Fibroblast of skin of right quadriceps (primary cell): Measurements from ENCODE around the gene SYNDIG1.

ENCODE experiments used
- DNase-seq: peaks from one replicate; pipeline ENCODE4 v3.0.0-alpha.2; 2013

SYNDIG1 gene

DNA sequence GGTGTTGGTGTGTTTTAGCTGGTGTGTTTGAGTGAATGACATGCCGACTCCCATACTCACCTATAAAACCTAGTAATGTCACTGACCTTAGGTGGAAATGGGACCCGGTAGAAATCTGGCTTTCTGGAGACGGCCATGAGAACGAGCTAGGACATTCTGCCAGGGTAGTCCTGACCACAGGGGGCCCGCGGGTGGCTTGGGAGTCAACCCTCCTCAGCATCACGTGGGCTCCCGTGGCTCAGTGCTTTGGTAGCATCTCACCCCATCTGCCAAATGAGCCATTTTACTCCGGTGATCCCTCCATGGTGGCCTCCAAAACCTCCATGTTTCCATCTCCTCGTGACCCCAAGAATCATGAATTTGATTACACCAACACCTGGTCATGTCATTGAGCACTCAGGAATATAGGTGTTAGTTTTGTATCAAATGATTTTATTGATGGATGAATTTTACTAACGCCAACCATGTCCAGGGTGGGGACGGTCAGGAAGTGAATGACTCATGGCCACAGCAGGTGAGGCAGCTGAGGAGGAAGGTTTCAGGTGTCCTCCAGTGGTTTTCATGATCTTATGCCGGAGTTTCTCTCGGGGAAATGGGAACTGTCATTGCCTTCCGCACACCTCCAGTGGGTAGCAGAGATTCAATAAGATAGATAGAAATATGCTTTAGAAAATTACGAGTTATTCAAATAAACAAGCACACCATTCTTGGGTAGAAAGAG lies 195.0 kb downstream of the SYNDIG1 start:
- no peak for DNase-seq

DNA sequence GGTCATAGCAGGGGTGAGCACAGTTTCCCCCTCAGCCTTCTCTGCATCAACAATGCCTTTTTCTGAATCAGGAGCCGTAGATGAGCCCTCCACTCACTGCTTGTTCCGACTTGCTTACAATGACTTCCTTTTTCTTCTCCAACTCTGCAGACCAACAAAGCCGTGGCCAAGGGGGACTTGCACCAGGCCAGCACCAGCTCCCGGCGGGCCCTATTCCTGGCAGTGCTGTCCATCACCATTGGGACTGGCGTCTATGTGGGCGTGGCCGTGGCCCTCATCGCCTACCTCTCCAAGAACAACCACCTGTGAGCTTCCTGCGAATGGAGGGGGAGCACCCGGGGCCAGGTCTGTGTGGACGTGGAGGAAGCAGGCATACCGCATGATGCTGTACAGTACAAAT lies 195.8 kb downstream of the SYNDIG1 start:
- DNase-seq: no peak

DNA sequence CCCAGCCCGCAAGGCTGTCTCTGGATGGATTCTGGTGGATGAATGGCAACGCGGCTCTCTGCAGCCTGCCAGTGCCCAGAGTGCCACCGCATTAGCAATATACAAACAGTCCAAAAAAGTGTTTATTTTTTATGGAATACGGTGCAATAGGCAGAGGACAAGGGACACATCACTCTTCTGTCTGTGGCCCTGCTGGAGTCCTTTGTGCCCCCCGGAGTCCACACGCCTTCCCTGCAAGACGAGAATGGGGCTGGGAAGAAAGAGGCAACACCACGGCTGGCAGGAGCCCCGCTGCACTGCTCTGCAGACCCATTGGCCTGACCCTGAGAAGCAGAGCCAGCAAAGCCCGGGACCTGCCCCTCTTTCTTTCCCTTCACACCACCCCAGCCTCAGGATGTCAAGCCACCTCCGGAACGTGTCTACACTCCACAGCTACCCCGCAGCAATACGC lies 196.3 kb downstream of the SYNDIG1 start:
- no peak for DNase-seq

DNA sequence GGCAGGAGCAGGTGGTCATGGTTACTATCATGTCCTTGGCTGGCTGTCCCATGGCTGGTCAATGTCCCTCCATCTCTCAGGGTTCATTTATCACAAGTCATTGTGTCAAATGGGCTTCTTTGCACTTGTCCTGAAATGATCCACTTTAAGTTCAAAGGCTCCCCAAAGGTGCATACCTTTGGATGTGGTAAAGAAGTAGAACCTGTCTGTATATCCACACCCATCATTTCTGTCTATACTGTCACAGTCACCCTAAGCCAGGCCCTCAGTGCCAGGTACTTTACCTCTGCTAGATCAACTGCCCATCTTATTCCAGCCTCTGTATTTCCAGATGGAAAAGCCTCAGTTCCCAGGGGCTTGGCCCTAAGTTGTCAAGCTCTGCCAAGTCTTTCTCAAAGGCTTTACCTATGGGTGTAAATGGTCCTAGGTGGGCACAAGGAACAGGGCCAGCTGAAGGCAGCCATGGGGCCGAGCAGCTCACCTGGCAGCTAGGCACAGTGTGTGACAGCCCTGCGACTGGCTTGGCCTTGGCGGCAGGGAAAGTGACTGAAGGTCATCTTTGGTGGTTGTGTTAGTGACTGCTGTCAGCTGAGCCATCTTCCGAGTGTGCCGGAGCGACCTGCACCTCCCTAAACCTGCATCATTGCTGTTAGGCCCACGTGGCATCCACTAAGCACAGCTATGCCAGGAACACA lies 198.4 kb downstream of the SYNDIG1 start:
- no peak for DNase-seq

DNA sequence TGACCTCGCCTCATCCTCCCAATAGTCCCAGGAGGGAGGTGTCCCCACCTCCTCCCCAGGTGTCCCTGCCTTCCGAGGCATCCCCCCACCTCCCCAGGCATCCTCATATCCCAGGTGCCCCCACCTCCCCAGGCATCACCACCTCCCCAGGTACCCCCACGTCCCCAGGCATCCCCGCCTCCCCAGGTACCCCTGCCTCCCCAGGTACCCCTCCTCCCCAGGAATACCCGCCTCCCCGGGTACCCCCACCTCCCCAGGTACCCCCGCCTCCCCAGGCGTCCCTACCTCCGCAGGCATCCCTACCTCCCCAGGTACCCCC lies 198.9 kb downstream of the SYNDIG1 start:
- no peak for DNase-seq

DNA sequence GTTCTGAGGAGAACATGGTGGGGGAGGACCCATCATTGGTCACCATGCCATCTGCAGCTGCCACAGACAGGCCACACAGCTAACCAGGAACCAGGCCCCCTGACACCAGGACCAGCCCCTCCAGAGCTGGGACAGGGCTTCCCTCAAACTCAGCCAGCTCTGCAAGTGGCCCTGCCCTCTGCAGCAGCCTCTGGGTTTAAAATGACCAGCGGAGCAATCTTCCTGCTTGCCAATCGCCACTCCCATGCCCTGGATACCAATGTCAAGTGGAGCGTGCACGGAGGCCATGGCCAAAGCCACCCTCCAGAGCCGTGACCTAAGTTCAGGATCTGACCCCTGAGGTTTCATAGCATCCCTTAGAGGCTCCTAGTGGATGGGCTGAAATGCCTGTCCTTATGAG lies 199.4 kb downstream of the SYNDIG1 start:
- DNase-seq: no peak

DNA sequence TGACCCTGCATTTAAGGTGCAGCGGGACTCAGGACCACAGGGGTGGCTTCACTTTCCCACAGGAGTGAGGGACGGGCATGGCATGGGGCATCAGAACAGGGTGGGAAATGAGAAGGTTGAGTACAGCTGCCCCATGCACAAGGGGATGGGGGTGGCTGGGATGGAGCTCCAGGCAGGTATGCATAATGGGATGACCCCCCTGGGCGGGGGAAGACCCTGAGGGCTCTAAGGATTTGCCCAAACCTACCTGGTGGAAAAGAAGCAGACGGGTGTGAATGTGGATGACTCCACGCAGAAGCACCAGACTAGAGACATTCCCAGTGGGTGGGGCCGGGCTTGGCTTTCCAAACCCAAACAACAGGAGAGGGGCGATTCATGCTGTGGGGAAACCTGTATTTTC lies 200.3 kb downstream of the SYNDIG1 start:
- no peak for DNase-seq

DNA sequence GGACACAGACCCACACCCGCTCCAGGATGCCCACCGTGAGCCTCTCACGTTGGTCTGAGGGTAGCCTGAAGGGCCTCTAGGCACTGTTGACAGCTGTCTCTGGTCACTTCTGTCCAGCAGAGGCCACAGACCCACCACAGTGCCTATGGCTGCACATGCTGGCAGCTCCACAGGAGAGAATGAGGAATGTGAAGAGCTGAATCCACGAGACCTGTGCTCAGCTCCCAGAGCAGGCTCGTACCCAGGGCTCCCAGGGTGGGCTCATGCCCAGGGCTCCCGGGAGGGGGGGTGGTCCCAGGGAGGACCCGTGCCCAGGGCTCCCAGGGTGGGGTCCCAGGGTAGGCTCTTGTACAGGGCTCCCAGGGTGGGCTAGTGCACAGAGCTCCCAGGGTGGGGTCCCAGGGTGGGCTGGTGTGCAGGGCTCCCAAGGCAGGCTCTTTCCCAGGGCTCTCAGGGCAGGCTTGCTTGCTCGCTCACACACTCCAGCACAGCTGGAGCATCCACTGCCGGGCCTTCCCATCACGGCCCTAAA lies 201.0 kb downstream of the SYNDIG1 start:
- no peak for DNase-seq

DNA sequence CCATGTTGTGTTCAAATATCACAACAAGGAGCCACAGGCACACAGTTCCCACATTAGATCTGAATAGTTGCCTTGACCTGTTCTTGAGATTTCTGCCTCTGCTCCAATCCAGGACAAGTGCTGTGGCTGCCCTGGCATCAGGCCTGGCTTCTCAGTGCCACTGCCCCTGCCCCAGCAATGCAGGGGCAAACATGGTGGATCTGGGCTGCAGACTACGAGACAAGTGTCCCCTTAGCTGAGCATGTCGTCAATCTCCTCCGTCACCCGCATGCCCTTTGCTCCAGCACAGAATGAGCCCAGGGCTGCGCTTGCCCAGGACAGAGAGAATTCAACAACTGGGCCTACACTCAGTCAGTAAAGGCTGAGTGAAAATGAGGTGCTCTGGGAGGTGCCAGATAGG lies 201.6 kb downstream of the SYNDIG1 start:
- no peak for DNase-seq

DNA sequence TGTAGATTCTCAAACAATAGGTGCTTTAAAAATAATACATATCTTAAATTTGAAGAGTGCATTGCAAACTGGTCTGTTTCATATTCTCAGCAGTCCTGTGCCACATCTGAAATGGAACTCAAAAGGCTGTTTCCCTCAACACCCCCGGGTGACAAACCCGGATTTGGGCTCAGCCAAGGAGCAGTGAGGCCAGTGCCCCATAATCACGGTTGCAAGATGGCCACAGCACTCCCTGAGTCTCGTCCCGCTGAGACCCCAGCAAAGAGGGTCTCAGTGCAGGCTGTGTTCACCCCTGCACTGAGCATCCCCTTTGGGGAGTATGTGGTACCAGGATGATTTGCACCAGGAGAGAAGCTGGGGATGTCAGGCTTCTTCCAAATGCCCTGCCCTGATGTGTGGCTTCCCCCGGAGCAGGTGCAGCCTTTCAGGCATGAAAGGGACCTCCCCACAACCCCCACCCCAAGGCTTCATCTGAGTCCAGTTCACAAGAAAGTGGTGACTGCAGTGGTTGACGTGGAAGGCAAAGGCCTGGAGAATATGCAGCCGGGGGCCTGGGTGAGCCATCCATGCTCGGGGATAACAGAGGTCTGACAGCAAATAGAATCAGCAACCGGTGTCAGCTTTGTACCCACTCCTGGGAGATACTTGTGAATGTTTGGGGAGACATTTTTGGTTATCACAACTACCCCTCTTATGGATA lies 202.9 kb downstream of the SYNDIG1 start:
- no peak for DNase-seq

DNA sequence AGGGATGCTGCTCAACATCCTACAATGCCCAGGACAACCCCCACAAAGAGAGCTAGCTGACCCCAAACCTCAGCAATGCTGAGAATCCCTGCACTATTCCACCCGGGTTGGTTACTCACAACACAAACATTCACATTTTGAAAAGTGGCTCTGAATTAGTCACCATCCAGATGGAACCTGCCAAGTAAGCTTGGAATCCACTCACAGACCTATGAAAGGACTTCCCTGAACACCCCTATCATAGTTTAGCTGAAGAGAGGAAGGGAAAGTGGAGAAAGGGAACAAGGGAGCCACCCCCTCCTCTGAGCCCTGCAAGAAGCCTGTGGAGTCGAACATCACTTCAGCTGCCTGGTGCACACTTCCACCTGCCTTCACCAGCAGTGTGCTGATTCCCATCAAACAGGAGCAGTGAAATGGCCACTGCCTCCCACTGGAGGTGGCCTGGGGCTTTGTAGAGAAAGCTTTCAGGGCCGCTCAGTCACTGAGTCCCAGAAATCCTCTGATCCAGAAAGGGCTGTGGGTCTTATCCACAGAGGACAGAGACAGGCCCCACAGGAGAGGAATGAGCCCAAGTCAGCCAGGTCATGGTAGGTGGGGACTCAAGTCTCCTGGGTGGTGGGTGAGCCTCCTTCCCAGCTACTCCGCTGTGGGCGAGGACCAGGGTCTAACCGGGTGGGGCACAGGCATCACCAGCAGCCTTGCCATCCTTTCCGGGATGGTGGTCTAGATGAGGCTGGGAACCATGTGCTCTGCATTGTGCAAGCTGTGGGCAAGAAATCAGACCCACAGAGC lies 203.7 kb downstream of the SYNDIG1 start:
- DNase-seq: peak; percentile 96

DNA sequence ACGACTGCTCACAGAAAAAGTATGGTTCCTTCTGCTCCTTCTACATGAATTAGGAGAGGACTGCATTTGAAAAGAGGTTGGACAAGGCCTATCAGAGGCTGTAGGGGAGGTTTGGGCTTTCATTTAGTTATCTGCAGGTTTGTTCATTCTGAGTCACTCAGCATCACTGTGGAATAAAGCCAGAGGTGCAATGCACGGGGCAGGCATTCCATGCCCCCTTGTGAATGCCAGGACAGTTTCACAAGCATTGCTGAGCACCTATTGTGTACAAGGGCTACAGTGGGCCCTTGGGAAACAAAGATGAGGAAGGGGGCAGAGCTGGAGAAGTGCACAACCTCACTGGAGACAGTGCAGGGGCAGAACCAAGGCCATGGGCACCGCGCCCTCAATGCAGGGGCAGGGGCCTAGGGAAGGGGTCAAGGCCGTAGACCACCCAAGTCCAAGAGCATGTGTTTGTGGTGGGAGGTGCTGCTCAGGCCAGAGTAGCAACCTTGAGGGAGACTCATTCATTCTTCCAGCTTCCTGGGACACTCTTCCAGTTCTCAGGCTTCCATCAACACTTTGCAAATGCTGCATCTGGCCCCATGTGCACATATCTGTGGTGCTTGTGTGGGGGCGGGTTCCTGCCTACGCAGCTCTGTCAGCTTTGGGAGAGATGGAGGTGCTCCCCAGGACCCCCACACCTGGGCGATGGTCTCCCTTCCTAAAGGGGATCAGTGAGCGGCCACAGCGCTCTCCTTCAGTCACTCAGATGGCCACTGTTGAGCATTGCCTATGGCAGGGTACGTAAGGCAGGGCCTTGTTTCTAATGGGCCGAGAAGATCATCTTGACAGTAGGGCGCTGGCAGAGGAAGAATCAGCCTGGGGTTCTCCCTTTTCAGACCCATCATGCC lies 204.5 kb downstream of the SYNDIG1 start:
- DNase-seq: peak; percentile 59

DNA sequence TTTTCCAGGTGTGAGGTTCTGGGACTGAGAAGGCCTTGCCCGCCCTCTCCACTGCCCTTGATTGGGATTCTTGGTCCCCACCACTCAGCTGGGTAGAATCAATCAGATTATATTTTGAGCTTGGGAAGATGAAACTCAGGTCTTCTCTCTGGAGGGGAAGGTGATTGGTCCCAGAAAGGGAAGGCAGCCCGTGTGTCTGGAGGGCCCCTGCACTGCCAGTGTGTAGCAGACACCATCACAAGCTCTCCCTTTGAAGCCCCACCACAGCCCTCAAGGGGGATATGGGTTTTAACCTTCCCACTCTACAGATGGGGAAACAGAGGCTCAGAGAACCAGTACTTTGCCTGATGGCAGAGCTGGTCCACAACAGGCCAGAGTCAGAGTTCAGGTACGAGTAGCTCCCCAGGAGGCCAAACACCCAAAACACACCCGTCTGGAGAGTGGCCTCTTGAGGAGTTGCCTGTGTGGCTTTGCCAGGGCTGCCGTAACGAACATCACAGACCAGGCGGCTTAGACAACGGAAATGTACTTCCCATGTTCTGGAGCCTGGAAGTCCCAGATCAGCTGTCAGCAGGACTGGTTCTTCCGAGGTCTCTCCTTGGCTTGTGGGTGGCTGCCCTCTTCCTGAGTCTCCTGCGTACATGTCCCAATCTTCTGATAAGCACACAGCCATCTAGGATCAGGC lies 205.6 kb downstream of the SYNDIG1 start:
- no peak for DNase-seq

DNA sequence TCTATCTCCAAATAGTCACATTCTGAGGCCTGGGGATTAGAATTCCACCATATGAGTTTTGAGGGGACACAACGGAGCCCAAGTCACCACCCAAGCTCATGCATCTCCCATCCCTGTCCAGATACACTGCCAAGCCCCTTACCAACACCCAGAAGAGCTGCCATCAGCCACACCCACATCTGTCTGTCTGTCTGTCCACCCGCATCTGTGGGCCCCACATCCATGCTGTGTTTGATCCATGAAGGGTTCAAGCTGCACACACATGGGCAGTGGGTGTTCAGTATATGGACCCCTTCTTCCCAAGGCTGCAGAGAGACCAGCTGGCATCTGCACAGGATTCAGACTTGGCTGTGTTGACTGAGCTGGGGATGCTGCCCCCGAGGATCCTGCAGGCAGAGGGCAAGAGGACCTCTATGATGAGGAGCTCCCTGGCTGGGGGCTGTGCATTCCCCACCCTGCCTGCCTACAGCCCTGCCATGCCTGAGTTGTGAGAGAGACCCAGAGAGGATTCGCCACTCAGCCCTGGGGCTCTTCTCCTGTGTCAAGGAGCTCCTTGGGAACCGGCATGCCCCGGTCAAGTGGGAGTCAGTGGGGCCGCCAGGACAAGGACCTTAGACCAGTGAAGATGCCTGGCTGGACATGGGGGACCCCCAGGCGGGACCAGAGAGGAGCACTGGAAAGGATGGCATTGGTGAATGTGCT lies 206.4 kb downstream of the SYNDIG1 start:
- no peak for DNase-seq

DNA sequence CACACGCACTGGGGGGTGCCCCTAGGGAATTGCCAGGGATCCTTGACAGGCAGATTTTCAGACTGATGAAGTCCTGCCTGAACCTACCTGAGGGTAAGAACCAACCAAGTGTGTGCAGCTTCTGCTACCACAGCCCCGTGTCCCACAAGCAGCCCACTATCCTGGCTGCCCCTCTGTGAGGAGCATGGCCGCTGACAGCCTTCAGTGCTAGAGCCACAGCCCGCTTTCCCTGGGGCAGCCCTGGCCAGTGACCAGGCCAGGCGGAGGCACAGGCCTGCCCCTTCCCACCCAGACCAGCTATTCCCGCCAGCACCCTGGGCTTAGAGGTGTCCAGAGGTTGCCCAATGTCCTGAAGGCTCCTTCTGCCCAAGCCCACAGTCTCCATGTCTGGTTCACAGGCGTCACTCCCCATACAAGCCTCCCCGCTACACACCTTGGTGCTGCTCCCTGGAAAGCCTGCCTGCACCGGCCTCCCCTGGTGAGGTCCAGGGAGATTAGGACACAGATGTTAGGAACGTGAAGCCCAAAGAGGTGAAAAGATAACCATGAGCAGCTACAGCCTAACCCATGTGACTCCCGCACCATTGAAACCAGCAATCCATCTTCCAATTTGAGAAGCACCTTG lies 207.0 kb downstream of the SYNDIG1 start:
- no peak for DNase-seq

DNA sequence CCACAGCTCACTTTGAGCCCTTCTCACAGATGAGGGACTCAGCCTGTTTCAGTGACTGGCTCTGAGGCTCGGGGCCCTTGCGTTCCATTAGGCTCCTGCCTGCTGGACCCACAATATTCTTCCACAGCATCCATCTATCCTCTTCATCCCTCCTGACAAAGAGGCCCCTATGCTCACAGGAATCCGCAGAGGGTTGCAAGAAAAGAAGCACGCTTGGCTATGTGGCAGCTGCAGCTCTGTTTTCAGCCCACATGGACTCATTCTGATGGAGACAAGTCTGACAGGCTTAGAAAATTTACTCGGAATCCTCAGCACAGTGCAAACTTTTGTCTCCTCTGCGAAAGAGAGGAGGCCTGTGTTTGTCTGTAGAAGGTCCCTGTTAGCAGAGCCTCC lies 207.5 kb downstream of the SYNDIG1 start:
- no peak for DNase-seq

DNA sequence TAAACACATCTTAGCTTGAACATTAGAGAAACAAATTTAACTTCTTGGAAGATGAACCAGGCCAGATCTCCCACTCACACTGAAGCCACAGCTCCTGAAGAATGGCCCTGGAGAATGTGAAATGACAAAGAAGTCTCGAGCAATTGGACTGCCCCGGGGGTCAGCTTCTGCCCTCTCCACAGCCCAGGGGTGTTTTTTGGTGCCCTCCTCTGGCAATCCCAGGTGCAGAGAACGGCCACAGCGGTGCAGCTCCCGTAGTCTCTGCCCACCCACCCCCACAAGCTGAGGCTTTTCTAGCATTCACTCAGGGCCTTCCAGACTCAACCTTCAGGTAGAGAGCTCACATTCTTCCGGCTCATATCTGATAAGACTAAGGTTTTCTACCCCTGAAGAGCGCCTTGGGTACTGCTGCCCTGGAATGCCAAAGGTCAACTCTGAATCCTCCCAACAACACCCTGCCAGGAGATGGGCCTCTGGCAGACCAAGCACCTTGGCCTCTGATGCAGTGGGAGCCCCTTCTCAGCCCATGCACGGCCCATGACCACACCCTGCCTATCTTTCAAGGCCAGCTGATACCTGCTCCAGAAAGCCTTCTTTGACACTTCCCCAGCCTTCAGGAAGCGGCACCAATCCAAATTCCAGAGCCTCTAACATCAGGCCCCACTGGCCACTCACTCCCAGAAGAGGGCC lies 208.3 kb downstream of the SYNDIG1 start:
- DNase-seq: no peak

DNA sequence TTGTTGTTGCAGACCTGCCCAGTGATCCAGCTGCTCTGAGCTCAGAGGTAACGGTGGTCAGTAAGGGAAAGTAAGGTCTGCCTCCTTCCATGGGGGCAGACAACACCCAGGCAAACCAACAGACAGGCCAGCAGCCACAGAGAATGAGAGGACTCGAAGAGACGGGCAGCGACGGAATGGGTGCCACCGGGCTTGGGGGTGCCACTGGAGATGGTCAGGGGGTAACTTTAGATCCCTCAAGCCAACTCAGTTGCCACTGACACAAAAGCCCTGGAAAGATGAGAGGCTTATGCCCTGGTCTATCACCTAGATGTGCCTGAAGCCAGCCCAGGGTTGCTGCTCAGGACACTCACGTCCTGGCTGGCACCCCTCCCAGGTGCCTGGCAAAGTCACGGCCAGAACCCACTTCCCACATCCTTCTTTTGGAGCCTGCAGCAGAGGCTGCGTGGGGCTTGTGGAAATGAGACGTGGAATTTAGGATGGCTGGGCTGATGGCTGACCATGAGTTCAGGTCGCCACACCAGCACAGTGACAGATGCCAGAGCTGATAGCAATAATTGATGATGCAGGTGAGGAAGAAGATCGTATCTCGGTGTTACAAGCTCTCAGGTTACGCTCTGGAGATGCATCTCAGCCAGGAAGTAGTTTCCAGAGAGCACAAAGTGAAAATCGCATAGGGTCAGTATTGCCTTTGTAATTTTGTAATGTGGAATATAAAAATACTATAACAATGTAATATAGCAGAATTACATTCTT lies 209.1 kb downstream of the SYNDIG1 start:
- no peak for DNase-seq
